CMK (cell line): ENCODE results near the gene TMPRSS3.

ENCODE experiments used
- DNase-seq: peaks from one replicate; pipeline ENCODE4 v3.0.0-alpha.2; 2010; ENCODE audit warnings: low read depth

Gene TMPRSS3

DNA sequence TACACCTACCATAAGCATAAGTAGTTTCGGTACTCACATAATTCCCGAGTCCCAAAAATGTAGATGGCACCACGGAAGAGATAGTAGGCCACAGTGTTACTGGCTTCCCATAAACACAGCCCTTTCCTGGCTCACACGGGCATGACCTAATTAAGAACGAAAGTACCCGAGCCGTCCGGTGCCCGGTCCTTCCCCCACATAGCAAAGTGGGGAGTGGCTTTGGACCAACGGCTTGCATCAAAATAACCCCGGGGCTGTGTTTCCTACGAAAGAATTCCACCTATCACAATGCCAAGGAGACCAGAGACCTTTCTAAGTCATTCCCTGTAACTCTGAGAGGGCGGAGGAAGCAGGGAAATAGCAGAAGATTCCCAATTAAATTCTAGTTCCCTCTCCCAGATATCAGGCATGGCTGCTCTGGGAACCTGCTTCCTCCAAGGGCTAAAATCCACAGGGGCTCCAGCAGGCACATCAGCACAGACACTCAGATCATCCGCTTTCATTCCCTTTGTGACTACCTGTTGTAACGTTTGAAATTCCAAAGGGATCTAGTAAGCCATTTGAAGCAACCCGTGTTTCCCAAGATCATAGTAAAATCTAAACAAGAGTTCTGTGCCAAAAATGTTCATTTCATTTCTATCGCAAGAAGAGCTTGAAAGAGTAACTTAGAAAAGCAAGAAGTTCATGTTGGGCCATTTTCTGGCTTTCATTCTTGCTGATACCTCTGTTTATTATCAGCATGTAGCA, at the start of gene TMPRSS3:
TSS of gene TMPRSS3 (minus strand) at position 148 of the 747 bp plus-strand sequence. CDS start 635 bp downstream, outside the sequence.
- DNase-seq: no peak

DNA sequence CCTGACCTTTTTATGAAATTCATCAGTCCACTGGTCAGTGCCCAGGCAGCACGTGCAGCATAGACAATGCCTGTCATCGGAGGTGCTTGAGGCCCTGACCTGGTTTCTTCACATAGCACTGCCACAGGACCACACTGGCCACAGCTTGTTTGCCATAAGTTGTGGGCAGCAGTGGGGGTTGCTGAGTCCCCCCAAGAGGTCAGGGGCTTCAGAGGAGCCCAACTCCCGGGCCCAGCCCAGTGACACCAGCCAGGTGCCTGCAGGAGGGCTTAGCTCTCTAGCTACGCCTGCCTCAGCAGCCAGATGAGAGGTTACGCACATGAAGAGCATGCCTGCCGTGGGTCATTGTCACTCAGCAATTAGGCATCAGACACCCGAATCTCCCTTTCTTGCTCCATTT, 49.5 kb upstream of the TMPRSS3 start:
- no peak for DNase-seq

DNA sequence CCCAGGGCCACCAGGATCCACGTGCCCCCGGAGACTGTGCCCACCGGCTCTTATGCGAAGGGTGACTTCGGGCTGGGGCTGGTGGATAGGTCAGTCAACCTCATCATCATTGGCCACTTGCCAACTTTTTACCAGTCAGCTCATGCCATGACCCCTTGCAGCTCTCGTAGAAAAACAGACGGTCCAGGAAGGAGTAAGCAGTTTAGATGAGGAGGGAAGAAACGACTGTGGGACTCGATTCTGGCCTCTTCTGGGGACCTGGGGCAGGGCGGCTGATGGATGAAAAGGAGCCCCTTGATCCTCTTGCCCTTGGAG, 48.9 kb upstream of the TMPRSS3 start:
- no peak for DNase-seq

DNA sequence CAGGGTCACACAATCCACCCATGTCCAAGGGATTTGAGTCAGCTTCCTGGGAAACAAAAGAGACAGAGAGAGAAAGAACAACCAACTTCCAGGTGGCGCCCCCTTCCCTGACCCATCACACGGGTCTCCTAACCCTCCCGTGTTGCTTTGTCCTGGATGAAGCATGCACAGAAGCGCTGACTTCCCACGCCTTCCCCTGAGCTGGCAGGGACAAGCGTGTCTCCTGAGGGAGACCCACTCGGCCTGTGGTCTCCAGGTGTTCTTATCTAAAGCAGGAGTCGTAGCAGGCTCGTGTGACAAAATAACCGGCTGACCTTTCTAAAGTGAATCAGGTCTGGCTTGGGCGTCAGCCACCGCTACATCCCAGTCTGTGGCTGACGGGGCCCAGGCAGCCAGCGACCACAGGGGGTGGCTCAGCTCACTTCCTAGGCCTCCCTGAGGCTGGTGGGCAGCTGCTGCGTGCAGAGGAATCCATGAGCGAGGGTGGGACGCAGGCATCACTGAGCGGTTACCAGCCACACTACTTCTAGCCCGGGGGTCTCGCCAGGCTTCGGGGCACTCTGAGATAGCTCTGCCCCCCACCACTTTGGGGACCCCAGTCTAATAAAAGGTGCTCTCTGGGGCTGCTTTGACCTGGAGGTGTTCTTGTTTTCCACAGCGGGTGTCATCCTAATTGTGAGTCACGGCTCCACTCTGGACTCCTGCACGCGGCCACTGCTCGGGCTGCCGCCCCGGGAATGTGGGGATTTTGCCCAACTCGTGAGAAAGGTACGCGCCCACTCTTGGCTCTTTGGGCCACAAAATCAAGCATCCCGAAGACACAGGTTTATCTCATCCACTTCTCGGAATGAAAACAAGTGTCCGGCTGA, 48.3 kb upstream of the TMPRSS3 start:
- DNase-seq: no peak

DNA sequence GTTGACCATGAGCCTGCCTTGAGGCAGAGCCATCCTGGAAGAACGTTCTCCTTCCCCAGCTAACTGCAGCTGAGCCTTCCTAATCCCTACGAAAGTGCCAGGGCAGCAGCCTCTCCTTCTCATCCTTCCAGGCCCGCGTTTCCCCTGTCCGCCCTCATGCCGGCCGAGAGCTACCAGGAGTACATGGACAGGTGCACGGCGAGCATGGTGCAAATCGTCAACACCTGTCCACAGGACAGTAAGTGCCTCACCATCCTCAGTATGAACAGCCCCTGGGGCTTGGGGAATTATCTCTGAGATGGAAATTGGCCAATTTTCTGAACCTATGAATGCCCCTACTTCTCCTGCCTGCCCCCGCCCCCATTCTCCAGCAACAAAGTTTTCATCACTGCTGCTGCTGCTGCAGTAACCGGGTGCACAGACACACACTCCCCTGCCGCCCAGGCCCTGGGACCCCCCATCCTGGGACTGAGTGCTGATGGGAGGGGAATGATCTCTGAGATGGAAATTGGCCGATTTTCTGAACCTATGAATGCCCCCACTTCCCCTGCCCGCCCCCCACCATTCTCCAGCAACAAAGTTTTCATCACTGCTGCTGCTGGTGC, 47.4 kb upstream of the TMPRSS3 start:
- no peak for DNase-seq

DNA sequence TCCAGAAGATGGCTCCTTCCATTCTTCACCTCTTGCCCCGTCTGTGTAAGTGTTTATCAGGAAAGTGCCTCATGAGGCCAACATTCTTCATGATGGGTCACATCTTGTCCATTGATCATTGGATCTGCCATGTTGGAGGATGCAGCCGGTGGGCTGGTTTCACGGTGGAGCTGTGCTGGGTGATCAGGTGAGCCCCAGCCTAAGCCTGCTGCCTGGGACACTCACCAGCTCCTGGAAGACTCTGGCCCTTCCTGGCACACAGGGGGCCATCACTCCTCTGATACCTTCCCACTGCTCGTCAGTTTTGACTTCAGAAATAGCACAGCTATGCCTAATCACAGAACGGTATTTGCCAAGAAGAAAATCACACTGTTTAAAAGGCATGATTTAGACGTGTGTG, 46.1 kb upstream of the TMPRSS3 start:
- no peak for DNase-seq

DNA sequence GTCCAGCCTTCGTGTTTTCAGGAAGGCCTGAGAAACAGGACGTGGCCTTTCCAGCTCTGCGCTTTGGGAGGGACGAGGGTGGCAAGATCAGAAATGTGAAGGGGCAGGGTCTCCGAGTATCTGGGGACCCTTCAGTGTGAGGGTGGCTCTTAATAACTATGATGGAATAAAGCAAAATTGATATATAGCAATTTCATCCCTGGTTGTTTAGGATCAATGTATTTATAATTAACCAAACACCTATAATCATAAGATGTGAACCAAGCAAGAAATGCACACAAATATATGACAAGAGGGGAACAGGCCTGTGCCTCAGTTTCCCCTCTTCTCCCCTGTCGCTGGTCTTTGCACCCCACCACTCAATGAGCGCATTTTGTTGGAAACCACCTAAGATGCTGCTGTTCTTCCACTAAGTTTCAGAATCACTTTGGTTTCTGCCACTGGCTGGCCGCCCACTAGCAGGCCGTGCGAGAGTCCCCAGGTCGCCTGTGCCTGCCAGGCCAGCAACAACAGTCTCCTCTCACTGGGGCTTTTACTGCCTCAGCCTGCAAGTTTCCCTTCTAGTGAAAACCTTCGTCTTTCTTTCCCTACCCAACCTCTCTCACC, 44.4 kb upstream of the TMPRSS3 start:
- DNase-seq: no peak

DNA sequence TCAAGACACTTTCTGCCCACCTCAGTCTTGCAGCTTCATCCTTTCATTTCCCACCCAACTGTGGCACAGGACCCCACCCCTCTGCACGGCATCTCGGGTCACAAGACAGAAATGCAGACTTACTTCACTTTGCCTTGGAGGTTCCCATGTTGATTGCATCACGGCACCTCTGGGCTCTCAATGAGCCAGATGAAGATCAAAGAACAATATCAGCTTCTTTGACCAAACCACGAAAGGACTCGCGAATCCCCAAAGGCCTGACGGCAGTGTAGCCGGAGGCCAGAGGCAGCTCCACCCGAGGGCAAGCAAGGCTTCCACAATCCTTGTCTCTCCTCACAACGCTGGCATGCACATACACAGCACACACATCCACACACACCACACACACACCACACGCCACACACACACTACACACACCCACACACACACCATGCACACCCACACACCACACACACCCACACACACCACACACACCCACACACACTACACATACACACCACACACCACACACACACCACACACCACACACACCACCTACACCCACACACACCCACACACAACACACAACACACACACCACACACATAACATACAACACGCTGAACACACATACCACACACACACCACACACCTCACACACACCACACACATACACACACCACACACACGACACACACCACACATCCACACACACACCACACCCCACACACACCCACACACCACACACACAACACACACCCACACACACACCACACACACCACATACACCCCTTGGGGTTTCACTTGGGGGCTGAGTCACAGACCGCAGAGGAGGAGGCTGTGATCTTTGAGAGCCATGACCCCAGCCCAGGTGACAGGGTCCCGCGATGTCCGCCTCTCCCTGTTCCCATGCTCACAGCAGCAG, 43.7 kb upstream of the TMPRSS3 start:
- no peak for DNase-seq

DNA sequence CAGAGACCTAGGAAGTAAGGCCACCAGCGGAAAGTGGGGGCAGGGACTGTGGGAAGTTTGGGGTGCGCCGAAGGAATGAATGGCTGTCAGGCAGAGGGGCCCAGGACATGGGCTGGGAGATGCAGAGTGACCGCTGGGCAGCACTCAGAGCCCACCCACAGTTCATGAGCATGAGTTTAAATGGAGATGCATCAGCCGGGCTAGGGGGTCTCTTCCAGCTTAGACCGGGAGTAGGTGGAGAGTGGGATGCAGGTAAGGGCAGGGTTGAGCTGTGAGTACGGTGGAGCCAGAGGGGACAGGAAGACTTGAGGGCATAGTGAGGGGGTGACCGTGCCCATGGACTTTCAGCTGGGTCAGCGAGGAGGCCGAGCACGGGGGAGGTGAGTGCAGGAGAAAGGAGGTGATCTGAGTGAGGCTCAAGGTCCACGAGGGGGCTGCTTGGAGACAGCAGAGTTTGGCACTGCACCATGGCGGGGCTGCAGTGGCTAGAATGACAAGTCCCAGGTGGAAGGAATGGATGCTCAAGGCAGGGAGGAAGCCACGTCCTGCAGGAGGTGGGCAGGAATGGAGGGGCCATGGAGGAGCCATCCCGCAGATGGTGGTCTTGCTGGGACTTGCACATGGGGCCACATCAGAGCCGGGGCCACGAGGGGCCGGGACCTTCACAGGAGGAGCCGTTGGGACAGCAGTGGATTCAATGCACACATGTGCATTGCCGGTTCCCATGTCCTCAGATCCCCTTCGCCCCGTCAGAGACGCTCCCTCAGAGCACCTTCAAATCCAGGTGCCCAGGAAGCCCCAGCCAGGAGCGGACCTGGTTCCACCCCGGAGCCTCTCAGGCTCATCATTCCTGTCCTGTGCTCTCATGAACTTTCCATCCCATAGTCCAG, 42.7 kb upstream of the TMPRSS3 start:
- DNase-seq: no peak

DNA sequence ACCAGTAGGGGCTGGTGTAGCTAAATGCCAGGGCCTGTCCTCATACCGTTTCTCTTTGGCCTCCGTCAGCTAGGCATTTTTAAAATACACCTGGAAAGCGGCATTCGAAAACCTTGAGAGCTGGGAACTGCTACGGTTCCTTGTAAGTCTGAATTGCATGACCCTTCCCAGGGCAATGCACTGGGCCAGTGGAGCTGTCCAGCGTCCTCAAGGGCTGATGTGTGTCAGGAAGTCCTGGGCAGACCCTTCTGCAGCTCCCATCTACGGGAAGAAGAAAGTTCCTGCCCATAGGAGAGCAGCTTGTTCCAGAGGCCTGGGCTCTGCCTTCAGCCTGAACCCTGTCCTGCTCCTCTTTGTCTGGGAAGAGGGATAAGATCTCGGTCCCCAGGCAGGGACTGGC, 41.9 kb upstream of the TMPRSS3 start:
- DNase-seq: no peak

DNA sequence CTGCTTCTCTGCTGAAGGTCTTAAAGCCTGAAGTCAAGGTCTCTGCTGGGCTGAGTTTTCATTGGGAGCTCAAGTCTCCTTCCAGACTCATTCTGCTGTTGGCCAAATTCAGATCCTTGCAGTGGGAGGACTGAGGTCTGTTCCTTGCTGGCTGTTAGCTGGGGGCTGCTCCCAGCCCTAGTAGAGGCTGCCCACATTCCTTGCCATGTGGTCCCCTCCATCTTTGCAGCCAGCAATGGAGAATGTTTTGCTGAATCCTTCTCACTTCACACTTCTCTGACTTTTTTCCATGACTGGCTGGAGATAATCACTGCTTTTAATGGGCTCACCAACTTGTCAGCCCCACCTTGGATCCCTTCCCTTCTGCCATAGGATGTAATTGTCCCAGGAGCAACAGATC, 41.1 kb upstream of the TMPRSS3 start:
- no peak for DNase-seq

DNA sequence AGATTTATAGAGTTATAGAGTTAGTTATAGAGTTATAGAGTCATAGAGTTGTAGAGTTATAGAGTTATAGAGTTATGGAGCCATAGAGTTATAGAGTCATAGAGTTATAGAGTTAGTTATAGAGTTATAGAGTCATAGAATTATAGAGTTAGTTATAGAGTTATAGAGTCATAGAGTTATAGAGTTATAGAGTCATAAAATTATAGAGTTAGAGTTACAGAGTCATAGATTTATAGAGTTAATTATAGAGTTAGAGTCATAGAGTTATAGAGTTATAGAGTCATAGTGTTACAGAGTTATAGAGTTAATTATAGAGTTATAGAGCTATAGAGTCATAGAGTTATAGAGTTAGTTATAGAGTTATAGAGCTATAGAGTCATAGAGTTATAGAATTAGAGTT, 40.0 kb upstream of the TMPRSS3 start:
- no peak for DNase-seq

DNA sequence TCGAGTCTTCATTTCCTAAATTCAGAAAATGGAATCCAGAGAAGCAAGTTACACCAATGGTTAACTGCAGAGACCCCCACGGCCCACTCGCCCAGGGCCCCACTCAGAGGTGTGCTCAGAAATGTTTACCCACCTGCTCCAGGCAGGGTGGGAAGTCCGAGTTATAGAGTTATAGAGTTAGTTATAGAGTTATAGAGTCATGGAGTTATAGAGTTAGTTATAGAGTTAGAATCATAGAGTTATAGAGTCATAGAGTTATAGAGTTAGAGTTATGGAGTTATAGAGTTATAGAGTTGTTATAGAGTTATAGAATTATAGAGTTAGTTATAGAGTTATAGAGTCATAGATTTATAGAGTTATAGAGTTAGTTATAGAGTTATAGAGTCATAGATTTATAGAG, 39.5 kb upstream of the TMPRSS3 start:
- no peak for DNase-seq

DNA sequence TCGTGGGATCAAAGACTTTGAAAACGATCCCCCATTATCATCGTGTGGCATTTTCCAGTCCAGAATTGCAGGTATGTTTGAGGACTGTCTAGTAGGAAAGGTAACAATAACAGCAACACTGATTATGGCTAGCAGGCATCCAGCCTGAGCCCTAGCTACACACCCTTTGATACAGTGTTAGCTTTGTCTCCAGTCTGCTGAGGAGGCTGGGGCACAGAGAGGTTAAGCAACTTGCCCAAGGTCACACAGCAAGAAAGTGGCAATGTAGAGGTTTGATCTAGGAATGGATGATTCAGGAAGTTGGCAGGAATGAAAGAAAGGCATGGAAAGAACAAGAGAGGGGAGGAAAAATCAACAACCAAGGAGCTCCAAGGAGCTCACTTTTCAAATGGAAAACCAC, 39.0 kb upstream of the TMPRSS3 start:
- DNase-seq: no peak

DNA sequence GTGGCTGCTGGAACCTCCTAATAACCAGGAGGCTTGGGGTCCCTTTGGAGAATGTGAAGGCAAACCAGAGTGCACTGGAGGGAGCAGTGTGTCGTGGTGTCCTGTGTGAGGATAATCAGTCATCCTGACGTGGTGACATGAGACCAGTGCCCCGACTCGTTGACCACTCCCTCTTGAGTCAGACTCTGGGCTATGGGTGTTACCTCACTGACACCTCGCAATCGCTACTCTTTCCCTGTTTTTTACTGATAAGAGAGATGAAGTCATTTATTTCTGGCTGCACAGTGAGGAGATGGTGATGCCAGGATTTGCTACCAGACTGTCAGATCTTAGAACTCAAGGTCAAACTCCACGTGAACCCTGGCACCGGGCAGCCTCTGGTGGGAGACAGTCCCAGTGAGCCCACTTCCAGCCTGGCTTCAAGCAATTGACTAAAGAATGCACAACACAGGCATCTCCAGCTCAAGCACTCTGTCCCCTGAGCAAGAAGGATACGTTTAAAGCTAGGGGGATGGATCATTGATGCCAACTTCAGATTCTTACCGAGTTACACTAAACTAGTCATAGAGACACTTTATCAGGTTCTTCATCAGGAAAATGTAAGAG, 38.2 kb upstream of the TMPRSS3 start:
- peak; percentile 43 for DNase-seq

DNA sequence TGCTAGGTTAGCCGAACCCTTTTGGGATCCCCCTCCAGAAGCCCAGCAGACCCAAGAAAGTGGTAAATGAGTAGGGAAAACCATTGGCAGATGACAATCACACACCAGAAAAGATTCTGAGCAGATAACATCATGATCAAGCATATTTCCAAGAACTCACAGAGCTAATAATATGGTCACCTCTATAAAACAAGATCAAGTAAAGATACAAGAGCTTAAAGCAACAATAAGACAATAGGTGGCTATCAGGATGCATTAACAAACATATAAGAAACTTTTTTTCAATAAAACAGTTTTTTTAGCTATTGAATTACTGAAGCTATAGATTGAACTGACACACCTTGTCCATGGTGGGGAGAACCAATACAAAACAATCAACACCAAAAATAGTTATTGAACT, 36.8 kb upstream of the TMPRSS3 start:
- DNase-seq: no peak

DNA sequence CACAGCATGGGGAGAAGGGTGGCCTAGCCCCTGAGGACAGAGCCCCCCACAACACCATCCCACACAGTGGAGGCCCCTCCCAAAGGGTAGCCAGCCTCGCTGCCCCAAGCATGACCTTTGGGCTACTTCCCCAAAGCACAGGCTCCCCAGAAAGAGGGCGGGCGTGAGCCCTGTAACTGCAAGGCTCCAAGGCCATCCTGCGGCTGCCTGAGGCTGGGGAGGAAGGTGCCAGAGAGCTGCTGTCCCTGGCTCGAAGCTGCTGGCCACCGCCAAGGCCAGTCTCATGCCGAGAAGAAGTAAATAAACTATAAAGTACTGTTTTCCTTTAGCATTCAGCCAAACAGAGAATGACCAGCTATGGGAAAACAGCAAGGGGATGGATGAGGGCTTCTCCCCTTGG, 35.3 kb upstream of the TMPRSS3 start:
- DNase-seq: no peak

DNA sequence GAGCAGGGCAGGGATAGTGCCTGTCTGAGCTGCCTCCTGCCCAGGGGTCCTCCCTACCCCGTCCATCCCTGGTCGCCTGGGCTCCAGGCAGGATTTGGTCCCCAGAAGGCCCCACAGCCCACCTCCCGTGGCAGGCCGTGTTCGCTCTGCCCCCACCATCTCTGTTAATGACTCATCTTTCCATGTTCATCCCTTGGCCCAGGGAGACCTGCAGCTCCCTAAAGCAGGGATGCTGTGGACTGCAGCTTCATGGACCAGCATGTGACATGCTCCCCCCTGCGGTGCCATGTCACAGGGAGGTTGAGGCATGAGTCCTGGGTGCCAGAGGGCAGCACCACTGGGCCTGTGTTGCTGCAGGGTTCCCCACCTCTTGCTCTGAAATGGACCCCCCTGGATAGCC, 34.7 kb upstream of the TMPRSS3 start:
- DNase-seq: no peak

DNA sequence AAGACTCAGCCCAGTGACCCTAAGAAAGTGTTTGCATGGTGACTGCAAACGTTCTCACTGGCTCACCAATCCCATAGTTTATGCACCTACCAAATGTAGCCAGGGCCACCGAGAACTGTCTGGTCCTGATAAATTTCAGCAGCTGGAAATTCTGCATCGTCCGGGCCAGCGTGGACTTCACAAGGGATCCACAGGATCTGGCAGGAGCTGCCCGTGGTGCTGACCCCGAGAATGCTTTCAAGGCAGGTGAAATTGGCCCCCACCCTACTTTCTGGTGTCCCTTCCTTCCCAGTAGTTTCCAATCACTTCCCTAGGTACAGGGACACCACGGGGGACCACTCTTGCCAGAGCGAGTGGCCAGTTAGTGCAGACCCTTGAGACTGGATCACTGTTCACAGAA, 34.0 kb upstream of the TMPRSS3 start:
- DNase-seq: no peak

DNA sequence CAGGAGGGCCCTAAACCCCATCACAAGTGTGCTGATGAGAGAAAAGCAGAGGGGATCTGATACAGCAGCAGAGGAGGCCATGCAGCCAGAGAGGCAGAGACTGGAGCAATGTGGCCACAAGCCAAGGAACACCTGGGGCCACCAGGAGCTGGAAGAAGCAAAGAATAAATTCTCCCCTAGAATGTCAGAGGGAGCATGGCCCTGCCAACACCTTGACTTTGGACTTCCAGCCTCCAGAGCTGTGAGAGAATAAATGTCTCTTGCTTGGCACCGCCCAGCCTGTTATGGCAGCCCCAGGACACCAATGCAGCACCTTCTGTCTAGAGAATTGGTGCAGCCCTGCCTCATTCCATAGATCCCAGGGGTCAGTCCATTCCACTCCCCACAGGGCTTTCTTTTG, 33.2 kb upstream of the TMPRSS3 start:
- DNase-seq: no peak
